ENCODE data around the gene RPL36. TPM values are rescaled to one million over a fixed set of nuclear protein-coding genes. Genes with fewer than 3 reads are reported as not detected.

Gene RPL36
- total and polyA plus RNA-seq, 2 experiments from 2014 or later = 895 to 3,204 TPM

DNA sequence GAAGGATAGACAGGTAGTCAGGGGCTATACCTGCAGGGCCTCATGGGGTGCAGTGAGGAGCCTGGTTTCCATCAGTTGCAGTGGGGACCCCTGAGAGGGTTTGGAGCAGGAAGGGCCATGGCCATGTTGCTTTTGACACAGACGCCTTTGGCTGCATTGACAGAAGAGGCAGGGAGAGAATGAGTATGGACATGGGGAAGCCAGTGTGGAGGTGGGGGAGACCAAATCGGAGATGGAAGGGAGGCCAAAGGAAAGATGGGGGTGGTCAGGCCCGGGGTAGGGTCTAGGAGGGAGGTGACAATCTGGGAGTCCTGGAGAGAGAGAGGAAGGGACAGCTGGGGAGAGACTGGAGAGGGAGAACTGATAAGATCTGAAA is 8.0 kb upstream of the RPL36 start (continued):
- TF ChIP-seq, protein P1, sequence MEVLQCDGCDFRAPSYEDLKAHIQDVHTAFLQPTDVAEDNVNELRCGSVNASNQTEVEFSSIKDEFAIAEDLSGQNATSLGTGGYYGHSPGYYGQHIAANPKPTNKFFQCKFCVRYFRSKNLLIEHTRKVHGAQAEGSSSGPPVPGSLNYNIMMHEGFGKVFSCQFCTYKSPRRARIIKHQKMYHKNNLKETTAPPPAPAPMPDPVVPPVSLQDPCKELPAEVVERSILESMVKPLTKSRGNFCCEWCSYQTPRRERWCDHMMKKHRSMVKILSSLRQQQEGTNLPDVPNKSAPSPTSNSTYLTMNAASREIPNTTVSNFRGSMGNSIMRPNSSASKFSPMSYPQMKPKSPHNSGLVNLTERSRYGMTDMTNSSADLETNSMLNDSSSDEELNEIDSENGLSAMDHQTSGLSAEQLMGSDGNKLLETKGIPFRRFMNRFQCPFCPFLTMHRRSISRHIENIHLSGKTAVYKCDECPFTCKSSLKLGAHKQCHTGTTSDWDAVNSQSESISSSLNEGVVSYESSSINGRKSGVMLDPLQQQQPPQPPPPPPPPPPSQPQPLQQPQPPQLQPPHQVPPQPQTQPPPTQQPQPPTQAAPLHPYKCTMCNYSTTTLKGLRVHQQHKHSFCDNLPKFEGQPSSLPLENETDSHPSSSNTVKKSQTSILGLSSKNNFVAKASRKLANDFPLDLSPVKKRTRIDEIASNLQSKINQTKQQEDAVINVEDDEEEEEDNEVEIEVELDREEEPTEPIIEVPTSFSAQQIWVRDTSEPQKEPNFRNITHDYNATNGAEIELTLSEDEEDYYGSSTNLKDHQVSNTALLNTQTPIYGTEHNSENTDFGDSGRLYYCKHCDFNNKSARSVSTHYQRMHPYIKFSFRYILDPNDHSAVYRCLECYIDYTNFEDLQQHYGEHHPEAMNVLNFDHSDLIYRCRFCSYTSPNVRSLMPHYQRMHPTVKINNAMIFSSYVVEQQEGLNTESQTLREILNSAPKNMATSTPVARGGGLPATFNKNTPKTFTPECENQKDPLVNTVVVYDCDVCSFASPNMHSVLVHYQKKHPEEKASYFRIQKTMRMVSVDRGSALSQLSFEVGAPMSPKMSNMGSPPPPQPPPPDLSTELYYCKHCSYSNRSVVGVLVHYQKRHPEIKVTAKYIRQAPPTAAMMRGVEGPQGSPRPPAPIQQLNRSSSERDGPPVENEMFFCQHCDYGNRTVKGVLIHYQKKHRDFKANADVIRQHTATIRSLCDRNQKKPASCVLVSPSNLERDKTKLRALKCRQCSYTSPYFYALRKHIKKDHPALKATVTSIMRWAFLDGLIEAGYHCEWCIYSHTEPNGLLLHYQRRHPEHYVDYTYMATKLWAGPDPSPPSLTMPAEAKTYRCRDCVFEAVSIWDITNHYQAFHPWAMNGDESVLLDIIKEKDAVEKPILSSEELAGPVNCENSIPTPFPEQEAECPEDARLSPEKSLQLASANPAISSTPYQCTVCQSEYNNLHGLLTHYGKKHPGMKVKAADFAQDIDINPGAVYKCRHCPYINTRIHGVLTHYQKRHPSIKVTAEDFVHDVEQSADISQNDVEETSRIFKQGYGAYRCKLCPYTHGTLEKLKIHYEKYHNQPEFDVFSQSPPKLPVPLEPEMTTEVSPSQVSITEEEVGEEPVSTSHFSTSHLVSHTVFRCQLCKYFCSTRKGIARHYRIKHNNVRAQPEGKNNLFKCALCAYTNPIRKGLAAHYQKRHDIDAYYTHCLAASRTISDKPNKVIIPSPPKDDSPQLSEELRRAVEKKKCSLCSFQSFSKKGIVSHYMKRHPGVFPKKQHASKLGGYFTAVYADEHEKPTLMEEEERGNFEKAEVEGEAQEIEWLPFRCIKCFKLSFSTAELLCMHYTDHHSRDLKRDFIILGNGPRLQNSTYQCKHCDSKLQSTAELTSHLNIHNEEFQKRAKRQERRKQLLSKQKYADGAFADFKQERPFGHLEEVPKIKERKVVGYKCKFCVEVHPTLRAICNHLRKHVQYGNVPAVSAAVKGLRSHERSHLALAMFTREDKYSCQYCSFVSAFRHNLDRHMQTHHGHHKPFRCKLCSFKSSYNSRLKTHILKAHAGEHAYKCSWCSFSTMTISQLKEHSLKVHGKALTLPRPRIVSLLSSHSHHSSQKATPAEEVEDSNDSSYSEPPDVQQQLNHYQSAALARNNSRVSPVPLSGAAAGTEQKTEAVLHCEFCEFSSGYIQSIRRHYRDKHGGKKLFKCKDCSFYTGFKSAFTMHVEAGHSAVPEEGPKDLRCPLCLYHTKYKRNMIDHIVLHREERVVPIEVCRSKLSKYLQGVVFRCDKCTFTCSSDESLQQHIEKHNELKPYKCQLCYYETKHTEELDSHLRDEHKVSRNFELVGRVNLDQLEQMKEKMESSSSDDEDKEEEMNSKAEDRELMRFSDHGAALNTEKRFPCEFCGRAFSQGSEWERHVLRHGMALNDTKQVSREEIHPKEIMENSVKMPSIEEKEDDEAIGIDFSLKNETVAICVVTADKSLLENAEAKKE (CRISPR knock-in tag; IDR thresholded peaks at IDR 0.05) = no peak
- TF ChIP-seq NANOG (IDR thresholded peaks at IDR 0.05; ENCODE audit: borderline replicate concordance) (no peak), CREB1 (CRISPR knock-in tag; IDR thresholded peaks at IDR 0.05; ENCODE audit: low read depth) (no peak), EZH2phosphoT487 (IDR thresholded peaks at IDR 0.05; ENCODE audit: unreplicated experiment) (no peak)
- TF ChIP-seq, protein P2, sequence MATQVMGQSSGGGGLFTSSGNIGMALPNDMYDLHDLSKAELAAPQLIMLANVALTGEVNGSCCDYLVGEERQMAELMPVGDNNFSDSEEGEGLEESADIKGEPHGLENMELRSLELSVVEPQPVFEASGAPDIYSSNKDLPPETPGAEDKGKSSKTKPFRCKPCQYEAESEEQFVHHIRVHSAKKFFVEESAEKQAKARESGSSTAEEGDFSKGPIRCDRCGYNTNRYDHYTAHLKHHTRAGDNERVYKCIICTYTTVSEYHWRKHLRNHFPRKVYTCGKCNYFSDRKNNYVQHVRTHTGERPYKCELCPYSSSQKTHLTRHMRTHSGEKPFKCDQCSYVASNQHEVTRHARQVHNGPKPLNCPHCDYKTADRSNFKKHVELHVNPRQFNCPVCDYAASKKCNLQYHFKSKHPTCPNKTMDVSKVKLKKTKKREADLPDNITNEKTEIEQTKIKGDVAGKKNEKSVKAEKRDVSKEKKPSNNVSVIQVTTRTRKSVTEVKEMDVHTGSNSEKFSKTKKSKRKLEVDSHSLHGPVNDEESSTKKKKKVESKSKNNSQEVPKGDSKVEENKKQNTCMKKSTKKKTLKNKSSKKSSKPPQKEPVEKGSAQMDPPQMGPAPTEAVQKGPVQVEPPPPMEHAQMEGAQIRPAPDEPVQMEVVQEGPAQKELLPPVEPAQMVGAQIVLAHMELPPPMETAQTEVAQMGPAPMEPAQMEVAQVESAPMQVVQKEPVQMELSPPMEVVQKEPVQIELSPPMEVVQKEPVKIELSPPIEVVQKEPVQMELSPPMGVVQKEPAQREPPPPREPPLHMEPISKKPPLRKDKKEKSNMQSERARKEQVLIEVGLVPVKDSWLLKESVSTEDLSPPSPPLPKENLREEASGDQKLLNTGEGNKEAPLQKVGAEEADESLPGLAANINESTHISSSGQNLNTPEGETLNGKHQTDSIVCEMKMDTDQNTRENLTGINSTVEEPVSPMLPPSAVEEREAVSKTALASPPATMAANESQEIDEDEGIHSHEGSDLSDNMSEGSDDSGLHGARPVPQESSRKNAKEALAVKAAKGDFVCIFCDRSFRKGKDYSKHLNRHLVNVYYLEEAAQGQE (IDR thresholded peaks at IDR 0.05; ENCODE audit: unreplicated experiment) = no peak
